Skeletal muscle tissue (tissue), 4 donors: Measurements from ENCODE around the gene SPSB1. TPM values are rescaled to one million over a fixed set of nuclear protein-coding genes. Genes with fewer than 3 reads are reported as not detected.

Source experiments
- H3K27ac ChIP-seq: one replicate; pipeline ENCODE4 v1.7.0; 2013; ENCODE audit warnings: mild to moderate bottlenecking, low read depth, low read length, inconsistent platforms
- H3K27me3 ChIP-seq, 3 donors: one replicate each; pipeline ENCODE4 v1.7.0; 2013; ENCODE audit warnings: low read length in 3 of 3; ENCODE audit not compliant: control insufficient read depth in 3 of 3, insufficient read depth in 3 of 3
- H3K36me3 ChIP-seq, 3 donors: one replicate each; pipeline ENCODE4 v1.7.0; 2013; ENCODE audit warnings: low read length in 3 of 3; ENCODE audit not compliant: control insufficient read depth in 3 of 3, insufficient read depth in 3 of 3
- H3K4me1 ChIP-seq, 3 donors: one replicate each; pipeline ENCODE4 v1.7.0; 2013; ENCODE audit warnings: low read length in 3 of 3, mild to moderate bottlenecking in 3 of 3; ENCODE audit not compliant: control insufficient read depth in 3 of 3, insufficient read depth in 3 of 3
- H3K4me3 ChIP-seq, 3 donors: one replicate each; pipeline ENCODE4 v1.7.0; 2013; ENCODE audit warnings: low read length in 3 of 3
- H3K9ac ChIP-seq, 3 donors: one replicate each; pipeline ENCODE4 v1.7.0; 2013; ENCODE audit warnings: low read length in 3 of 3, mild to moderate bottlenecking in 3 of 3, moderate library complexity in 2 of 3, low read depth in 1 of 3
- H3K9me3 ChIP-seq, 3 donors: one replicate each; pipeline ENCODE4 v1.7.0; 2013; ENCODE audit warnings: low read length in 3 of 3; ENCODE audit not compliant: control insufficient read depth in 3 of 3
- total RNA-seq: library from RNA; depleted of rRNA; stranded (reverse); fragments of >200 nt; gene quantifications from one replicate; pipeline ENCODE4 v1.2.3, GENCODE V29; 2014
- donor health status: Osteomylitis.

The SPSB1 gene
- total RNA-seq, 1 donor from 2014 or later = 6.3 TPM

DNA sequence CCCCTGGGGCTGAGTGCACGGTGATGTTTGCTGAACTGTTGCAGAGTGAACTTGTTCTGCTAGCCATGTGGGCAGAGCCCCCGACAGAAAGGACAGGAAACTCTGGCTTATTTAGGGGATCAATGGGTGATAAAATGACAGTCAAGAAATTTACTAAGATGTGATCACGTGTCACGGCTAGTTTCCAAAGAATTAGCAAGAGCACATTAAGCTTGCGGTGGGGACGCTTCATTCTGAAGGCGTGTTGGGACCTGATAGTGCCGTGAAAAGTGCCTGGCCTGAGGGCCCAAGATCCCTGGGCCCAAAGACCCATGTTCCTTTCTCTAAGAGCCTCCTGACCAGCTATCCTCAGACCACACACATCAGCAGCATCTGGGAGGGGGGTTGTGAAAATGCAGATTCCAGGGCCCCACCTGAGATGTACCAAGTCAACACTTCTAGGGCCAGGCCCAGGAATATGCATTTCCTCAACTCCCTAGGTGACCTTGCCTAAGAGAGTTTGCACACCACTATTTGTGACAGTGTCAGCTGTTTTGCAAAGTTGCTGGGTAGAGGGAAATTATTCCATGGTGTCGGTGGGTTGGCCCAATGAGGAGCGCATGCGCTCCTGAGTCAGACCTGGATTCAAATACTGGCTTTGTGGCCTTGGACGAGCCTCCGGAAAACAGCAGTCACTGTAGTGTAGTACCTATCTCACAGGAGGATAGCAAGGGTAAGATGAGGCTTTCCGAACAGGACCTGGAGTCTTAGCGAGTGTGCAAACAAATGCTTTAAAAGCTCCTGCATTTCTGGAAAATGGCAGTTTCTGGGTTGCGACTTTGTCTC, 77.5 kb downstream of the SPSB1 start:
- Histone ChIP-seq H3K9me3 (no peaks in the 10 kb centered on the region), H3K4me3 (no peak overlapping the region), H3K27me3 (no peaks in the 10 kb centered on the region), H3K36me3 (peaks cover 0 to 7% (median 4%) of the 10 kb centered on the region in 3 donors), H3K9ac (no peak overlapping the region), H3K27ac (no peak overlapping the region), H3K4me1 (peaks cover 9 to 22% (median 9%) of the 10 kb centered on the region in 3 donors)

- H3K27ac ChIP-seq = peak overlapping the region; percentile 36
- H3K9ac ChIP-seq = no peak overlapping the region
- no peak overlapping the region for H3K4me3 ChIP-seq
- H3K27me3 ChIP-seq = no peaks in the 10 kb centered on the region
- H3K9me3 ChIP-seq = no peaks in the 10 kb centered on the region
- H3K4me1 ChIP-seq = peaks cover 16 to 35% (median 22%) of the 10 kb centered on the region in 3 donors
- peaks cover 0 to 7% (median 4%) of the 10 kb centered on the region in 3 donors for H3K36me3 ChIP-seq
Measured at GRCh38 chr1:9371391-9371935, 78.8 kb downstream of the SPSB1 start.

- peak overlapping the region; percentile 36 for H3K27ac ChIP-seq
- H3K27me3 ChIP-seq = no peaks in the 10 kb centered on the region
- H3K9me3 ChIP-seq = no peaks in the 10 kb centered on the region
- H3K4me3 ChIP-seq = no peak overlapping the region
- peaks cover 0 to 7% (median 4%) of the 10 kb centered on the region in 3 donors for H3K36me3 ChIP-seq
- no peak overlapping the region for H3K9ac ChIP-seq
- peaks cover 19 to 39% (median 26%) of the 10 kb centered on the region in 3 donors for H3K4me1 ChIP-seq
Measured at GRCh38 chr1:9371951-9372350, 79.3 kb downstream of the SPSB1 start.

- Histone ChIP-seq H3K27me3 (no peaks in the 10 kb centered on the region), H3K9me3 (no peaks in the 10 kb centered on the region), H3K9ac (no peak overlapping the region), H3K4me1 (peaks cover 25 to 50% (median 39%) of the 10 kb centered on the region in 3 donors), H3K27ac (no peak overlapping the region), H3K36me3 (peaks cover 0 to 2% (median 0%) of the 10 kb centered on the region in 3 donors), H3K4me3 (no peak overlapping the region)
Measured at GRCh38 chr1:9373619-9374018, 80.9 kb downstream of the SPSB1 start.

DNA sequence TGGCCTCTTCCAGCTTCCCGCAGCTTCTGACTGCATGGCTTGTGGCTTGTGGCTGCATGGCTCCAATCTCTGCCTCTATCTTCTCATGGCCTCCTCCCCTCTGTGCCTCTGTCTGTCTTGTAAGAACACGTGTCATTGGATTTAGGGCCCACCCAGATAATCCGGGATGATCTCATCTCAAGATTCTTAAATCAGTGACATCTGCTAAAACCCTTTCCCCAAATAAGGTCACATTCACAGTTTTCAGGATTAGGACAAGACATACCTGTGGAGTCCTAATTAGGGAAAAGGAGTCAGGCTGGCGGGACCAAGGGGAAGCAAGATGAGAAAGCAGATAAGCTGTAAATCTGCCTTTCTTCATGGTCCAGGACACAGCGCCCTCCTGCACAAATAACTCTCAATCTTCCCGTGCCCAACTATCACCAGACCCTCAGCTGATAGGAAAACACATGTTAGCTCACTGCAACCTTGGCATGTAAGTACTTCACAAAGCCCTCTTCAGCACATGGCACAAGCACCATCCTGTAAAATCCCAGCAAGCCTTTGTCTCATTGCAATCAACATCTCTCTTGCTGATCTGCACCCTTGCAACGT, 82.2 kb downstream of the SPSB1 start:
- Histone ChIP-seq H3K4me3 (no peak overlapping the region), H3K9me3 (no peaks in the 10 kb centered on the region), H3K9ac (no peak overlapping the region), H3K27me3 (no peaks in the 10 kb centered on the region), H3K27ac (no peak overlapping the region), H3K36me3 (no peaks in the 10 kb centered on the region), H3K4me1 (peaks cover 25 to 50% (median 39%) of the 10 kb centered on the region in 3 donors)

- Histone ChIP-seq H3K27me3 (no peaks in the 10 kb centered on the region), H3K4me3 (no peak overlapping the region), H3K9me3 (no peaks in the 10 kb centered on the region), H3K9ac (peak overlapping the region in 1 of 3 donors; percentile 45), H3K4me1 (peaks cover 25 to 50% (median 39%) of the 10 kb centered on the region in 3 donors), H3K36me3 (no peaks in the 10 kb centered on the region), H3K27ac (peak overlapping the region; percentile 76)
Measured at GRCh38 chr1:9375912-9376311, 83.2 kb downstream of the SPSB1 start.

DNA sequence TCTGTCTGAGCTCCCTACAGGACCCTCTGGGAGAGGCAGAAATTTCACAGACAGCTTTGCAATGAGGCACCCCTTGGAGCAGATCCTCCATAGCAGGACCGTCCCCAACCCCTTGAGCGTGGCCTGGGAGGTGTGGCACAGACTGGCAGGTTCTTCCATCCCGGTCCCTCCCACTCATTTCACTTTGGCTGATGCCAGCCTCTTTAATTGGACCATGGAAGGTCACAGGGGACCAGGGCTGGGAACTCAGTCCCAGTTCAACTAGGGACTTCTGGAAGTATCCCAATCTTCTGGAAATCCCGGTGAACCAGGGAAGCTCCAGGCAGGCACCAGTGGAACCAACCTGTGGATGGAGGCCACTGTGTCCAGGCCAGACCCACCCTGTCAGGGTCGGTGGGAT, 83.7 kb downstream of the SPSB1 start:
- Histone ChIP-seq H3K27ac (peak overlapping the region; percentile 76), H3K36me3 (no peaks in the 10 kb centered on the region), H3K9me3 (no peaks in the 10 kb centered on the region), H3K4me3 (peak overlapping the region in 1 of 3 donors; percentile 9), H3K9ac (peak overlapping the region in 1 of 3 donors; percentile 45), H3K27me3 (no peaks in the 10 kb centered on the region), H3K4me1 (peaks cover 25 to 45% (median 39%) of the 10 kb centered on the region in 3 donors)

DNA sequence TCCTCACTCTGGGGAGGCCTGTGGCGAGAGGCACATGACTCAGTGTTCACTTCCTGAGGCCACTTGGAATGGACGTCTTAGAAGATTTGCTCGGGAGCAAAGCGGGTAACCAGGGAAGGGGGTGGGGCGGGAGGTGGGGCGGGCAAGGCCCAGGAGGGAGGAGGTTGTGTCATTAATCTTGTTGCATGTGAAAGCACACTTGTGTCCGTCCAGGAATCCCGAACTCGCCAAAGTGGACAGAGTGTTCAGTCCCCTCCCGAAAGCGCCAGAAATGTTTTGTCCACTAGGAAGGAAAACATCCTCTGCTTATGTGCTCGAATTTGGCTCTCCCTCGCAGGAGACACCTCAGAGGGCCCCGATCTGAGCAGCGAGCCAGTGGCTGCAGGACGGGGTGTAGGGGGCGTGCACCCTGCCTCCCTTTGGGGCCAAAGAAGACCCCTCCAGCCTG, 84.2 kb downstream of the SPSB1 start:
- Histone ChIP-seq H3K4me3 (peak overlapping the region in 2 of 3 donors; percentile 9 to 41), H3K9ac (peak overlapping the region in 1 of 3 donors; percentile 64), H3K4me1 (peaks cover 24 to 42% (median 39%) of the 10 kb centered on the region in 3 donors), H3K27ac (peak overlapping the region; percentile 76), H3K9me3 (no peaks in the 10 kb centered on the region), H3K27me3 (no peaks in the 10 kb centered on the region), H3K36me3 (no peaks in the 10 kb centered on the region)

- peaks cover 17 to 36% (median 31%) of the 10 kb centered on the region in 3 donors for H3K4me1 ChIP-seq
- no peaks in the 10 kb centered on the region for H3K27me3 ChIP-seq
- H3K9me3 ChIP-seq = no peaks in the 10 kb centered on the region
- H3K9ac ChIP-seq = no peak overlapping the region
- H3K36me3 ChIP-seq = no peaks in the 10 kb centered on the region
- H3K27ac ChIP-seq = no peak overlapping the region
- no peak overlapping the region for H3K4me3 ChIP-seq
Measured at GRCh38 chr1:9378801-9379200, 86.1 kb downstream of the SPSB1 start.

DNA sequence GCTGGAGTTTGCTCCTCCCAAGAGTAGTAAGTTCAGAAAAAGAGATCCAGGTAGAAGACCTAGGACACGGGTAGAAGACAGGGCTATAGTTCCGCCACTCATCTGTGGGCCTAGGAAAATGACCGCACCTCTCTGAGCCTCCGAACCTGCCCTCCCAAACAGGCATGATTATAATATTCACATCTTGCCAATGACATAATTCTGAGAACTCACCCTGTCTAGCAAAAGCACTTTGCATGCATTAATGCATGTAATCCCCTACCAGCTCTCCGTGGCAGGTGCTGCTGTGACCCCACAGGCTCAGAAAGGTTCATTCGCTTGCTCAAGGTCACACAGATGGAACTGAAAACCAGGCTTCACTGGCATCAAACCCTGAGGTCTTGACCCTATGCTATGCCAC, 88.0 kb downstream of the SPSB1 start:
- Histone ChIP-seq H3K27ac (no peak overlapping the region), H3K4me3 (no peak overlapping the region), H3K36me3 (no peaks in the 10 kb centered on the region), H3K27me3 (no peaks in the 10 kb centered on the region), H3K9ac (no peak overlapping the region), H3K9me3 (no peaks in the 10 kb centered on the region), H3K4me1 (peaks cover 31 to 43% (median 42%) of the 10 kb centered on the region in 3 donors)
